Astrocyte (in vitro differentiated cells and primary cell): ENCODE data around the gene RB1.

Source experiments
- CTCF ChIP-seq: IDR thresholded peaks from 2 replicates; pipeline ENCODE4 v1.5.1; 2011; ENCODE audit warnings: low read depth, mild to moderate bottlenecking, inconsistent platforms, low read length, moderate library complexity; ENCODE audit not compliant: insufficient read depth
- EZH2 ChIP-seq: IDR thresholded peaks from 2 replicates; pipeline ENCODE4 v1.6.1; 2012; ENCODE audit warnings: mild to moderate bottlenecking, low read length, inconsistent platforms; ENCODE audit not compliant: insufficient read depth

- TF ChIP-seq EZH2 (no peak), CTCF (no peak)
Measured at GRCh38 chr13:48504606-48505005, 201.1 kb downstream of the RB1 start.
